Measurements from ENCODE around the gene LY6G6C.

The LY6G6C gene

GRCh38 chr6:31736768-31737314 lies 15.3 kb upstream of the LY6G6C start:
- Histone ChIP-seq H3K27ac (ENCODE audit: low read depth, low read length, poor library complexity, severe bottlenecking) (peak overlapping the region; percentile 94), H3K9me3 (ENCODE audit: low read length) (no peaks in the 10 kb centered on the region), H3K9me2 (ENCODE audit: low read depth, low read length) (no peaks in the 10 kb centered on the region), H4K20me1 (ENCODE audit: insufficient read depth, low read length) (no peaks in the 10 kb centered on the region), H2AFZ (ENCODE audit: low read length) (no peak overlapping the region), H3K4me2 (ENCODE audit: low read length) (peak overlapping the region; percentile 79), H3K27me3 (ENCODE audit: insufficient read depth, low read length) (no peaks in the 10 kb centered on the region), H3K36me3 (ENCODE audit: insufficient read depth, low read length) (peaks cover 31% of the 10 kb centered on the region), H3F3A (ENCODE audit: insufficient read depth, low read length) (0 out of 2 replicates have a peak, but pooled peaks cover 3% of the 10 kb centered on the region), H3K4me3 (ENCODE audit: low read depth, low read length, poor library complexity, severe bottlenecking) (peak overlapping the region; percentile 82), H3K79me2 (ENCODE audit: insufficient read depth, low read length) (peaks cover 10% of the 10 kb centered on the region; the same call in 1 of the 2 replicates), H3K9ac (ENCODE audit: low read length) (peak overlapping the region; percentile 87), H3K4me1 (ENCODE audit: insufficient read depth, low read length, severe bottlenecking) (peaks cover 55% of the 10 kb centered on the region)
- TF ChIP-seq CTCF (IDR thresholded peaks at IDR 0.05; ENCODE audit: low read length): no peak
- no peak for TF ChIP-seq EZH2 (IDR thresholded peaks at IDR 0.05; ENCODE audit: borderline replicate concordance, low read length)

GRCh38 chr6:31736021-31736767 lies 14.6 kb upstream of the LY6G6C start, which contains the start of gene CLIC1:
Gene CLIC1, minus strand, starts transcription at chr6:31736530. Its CDS starts 230 bp downstream, at chr6:31736300.
- Histone ChIP-seq H3K27me3 (ENCODE audit: insufficient read depth, low read length) (no peaks in the 10 kb centered on the region), H3K79me2 (ENCODE audit: insufficient read depth, low read length) (peaks cover 10% of the 10 kb centered on the region; the same call in 1 of the 2 replicates), H3K4me3 (ENCODE audit: low read depth, low read length, poor library complexity, severe bottlenecking) (peak within 1 kb of the TSS; percentile 82), H2AFZ (ENCODE audit: low read length) (no peak within 1 kb of the TSS), H3K4me1 (ENCODE audit: insufficient read depth, low read length, severe bottlenecking) (peaks cover 52% of the 10 kb centered on the region), H3K4me2 (ENCODE audit: low read length) (peak within 1 kb of the TSS; percentile 79), H3F3A (ENCODE audit: insufficient read depth, low read length) (0 out of 2 replicates have a peak, but pooled peaks cover 3% of the 10 kb centered on the region), H3K36me3 (ENCODE audit: insufficient read depth, low read length) (peaks cover 31% of the 10 kb centered on the region), H3K9ac (ENCODE audit: low read length) (peak within 1 kb of the TSS; percentile 87), H3K27ac (ENCODE audit: low read depth, low read length, poor library complexity, severe bottlenecking) (peak within 1 kb of the TSS; percentile 94), H3K9me3 (ENCODE audit: low read length) (no peaks in the 10 kb centered on the region), H4K20me1 (ENCODE audit: insufficient read depth, low read length) (no peaks in the 10 kb centered on the region), H3K9me2 (ENCODE audit: low read depth, low read length) (no peaks in the 10 kb centered on the region)
- TF ChIP-seq EZH2 (IDR thresholded peaks at IDR 0.05; ENCODE audit: borderline replicate concordance, low read length): no peak
- no peak for TF ChIP-seq CTCF (IDR thresholded peaks at IDR 0.05; ENCODE audit: low read length)

- Histone ChIP-seq H3K4me3 (ENCODE audit: low read depth, low read length, poor library complexity, severe bottlenecking) (peak overlapping the region; percentile 82), H4K20me1 (ENCODE audit: insufficient read depth, low read length) (no peaks in the 10 kb centered on the region), H3K9me2 (ENCODE audit: low read depth, low read length) (no peaks in the 10 kb centered on the region), H3K27ac (ENCODE audit: low read depth, low read length, poor library complexity, severe bottlenecking) (peak overlapping the region; percentile 94), H2AFZ (ENCODE audit: low read length) (no peak overlapping the region), H3K4me2 (ENCODE audit: low read length) (peak overlapping the region; percentile 79), H3K79me2 (ENCODE audit: insufficient read depth, low read length) (peaks cover 10% of the 10 kb centered on the region; the same call in 1 of the 2 replicates), H3K9me3 (ENCODE audit: low read length) (no peaks in the 10 kb centered on the region), H3K9ac (ENCODE audit: low read length) (peak overlapping the region; percentile 87), H3K36me3 (ENCODE audit: insufficient read depth, low read length) (peaks cover 36% of the 10 kb centered on the region), H3K27me3 (ENCODE audit: insufficient read depth, low read length) (no peaks in the 10 kb centered on the region), H3F3A (ENCODE audit: insufficient read depth, low read length) (peaks cover 12% of the 10 kb centered on the region; the same call in 1 of the 2 replicates), H3K4me1 (ENCODE audit: insufficient read depth, low read length, severe bottlenecking) (peaks cover 46% of the 10 kb centered on the region)
- TF ChIP-seq EZH2 (IDR thresholded peaks at IDR 0.05; ENCODE audit: borderline replicate concordance, low read length): no peak
- no peak for TF ChIP-seq CTCF (IDR thresholded peaks at IDR 0.05; ENCODE audit: low read length)
These were observed 13.4 kb upstream of the LY6G6C start for GRCh38 chr6:31734821-31735406.
